Measurements from ENCODE around the gene KLHL20.

- no peak for TF ChIP-seq EP300 (conservative IDR thresholded peaks at IDR 0.05; ENCODE audit: poor library complexity, severe bottlenecking)
- TF ChIP-seq, protein P1, sequence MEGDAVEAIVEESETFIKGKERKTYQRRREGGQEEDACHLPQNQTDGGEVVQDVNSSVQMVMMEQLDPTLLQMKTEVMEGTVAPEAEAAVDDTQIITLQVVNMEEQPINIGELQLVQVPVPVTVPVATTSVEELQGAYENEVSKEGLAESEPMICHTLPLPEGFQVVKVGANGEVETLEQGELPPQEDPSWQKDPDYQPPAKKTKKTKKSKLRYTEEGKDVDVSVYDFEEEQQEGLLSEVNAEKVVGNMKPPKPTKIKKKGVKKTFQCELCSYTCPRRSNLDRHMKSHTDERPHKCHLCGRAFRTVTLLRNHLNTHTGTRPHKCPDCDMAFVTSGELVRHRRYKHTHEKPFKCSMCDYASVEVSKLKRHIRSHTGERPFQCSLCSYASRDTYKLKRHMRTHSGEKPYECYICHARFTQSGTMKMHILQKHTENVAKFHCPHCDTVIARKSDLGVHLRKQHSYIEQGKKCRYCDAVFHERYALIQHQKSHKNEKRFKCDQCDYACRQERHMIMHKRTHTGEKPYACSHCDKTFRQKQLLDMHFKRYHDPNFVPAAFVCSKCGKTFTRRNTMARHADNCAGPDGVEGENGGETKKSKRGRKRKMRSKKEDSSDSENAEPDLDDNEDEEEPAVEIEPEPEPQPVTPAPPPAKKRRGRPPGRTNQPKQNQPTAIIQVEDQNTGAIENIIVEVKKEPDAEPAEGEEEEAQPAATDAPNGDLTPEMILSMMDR (IDR thresholded peaks at IDR 0.05; ENCODE audit: poor library complexity, severe bottlenecking): no peak
- TF ChIP-seq POLR2AphosphoS5 (IDR thresholded peaks at IDR 0.05): no peak
- TF ChIP-seq TAF1 (IDR thresholded peaks at IDR 0.05; ENCODE audit: low read depth): no peak
- TF ChIP-seq, protein P2, sequence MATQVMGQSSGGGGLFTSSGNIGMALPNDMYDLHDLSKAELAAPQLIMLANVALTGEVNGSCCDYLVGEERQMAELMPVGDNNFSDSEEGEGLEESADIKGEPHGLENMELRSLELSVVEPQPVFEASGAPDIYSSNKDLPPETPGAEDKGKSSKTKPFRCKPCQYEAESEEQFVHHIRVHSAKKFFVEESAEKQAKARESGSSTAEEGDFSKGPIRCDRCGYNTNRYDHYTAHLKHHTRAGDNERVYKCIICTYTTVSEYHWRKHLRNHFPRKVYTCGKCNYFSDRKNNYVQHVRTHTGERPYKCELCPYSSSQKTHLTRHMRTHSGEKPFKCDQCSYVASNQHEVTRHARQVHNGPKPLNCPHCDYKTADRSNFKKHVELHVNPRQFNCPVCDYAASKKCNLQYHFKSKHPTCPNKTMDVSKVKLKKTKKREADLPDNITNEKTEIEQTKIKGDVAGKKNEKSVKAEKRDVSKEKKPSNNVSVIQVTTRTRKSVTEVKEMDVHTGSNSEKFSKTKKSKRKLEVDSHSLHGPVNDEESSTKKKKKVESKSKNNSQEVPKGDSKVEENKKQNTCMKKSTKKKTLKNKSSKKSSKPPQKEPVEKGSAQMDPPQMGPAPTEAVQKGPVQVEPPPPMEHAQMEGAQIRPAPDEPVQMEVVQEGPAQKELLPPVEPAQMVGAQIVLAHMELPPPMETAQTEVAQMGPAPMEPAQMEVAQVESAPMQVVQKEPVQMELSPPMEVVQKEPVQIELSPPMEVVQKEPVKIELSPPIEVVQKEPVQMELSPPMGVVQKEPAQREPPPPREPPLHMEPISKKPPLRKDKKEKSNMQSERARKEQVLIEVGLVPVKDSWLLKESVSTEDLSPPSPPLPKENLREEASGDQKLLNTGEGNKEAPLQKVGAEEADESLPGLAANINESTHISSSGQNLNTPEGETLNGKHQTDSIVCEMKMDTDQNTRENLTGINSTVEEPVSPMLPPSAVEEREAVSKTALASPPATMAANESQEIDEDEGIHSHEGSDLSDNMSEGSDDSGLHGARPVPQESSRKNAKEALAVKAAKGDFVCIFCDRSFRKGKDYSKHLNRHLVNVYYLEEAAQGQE (IDR thresholded peaks at IDR 0.05; ENCODE audit: borderline replicate concordance): no peak
- no peak for TF ChIP-seq EZH2 (IDR thresholded peaks at IDR 0.05; ENCODE audit: borderline replicate concordance, insufficient read depth, low read length, poor library complexity, severe bottlenecking)
- TF ChIP-seq MXI1 (conservative IDR thresholded peaks at IDR 0.05; ENCODE audit: poor library complexity, severe bottlenecking): no peak
- no peak for TF ChIP-seq RAD21 (conservative IDR thresholded peaks at IDR 0.05)
- TF ChIP-seq SMC3 (conservative IDR thresholded peaks at IDR 0.05; ENCODE audit: poor library complexity): no peak
These were observed 6.0 kb upstream of the KLHL20 start for GRCh38 chr1:173708787-173709186.

Measured in neural cell (in vitro differentiated cells).